K562 (cell line): ENCODE data around the gene TMEM225B. TPM values are rescaled to one million over a fixed set of nuclear protein-coding genes. Genes with fewer than 3 reads are reported as not detected.

Source experiments
- ATAC-seq: fragments of 200-7000 bp; cut with Tn5 transposase; 3 replicates; pipeline ENCODE4 v1.9.1; 2020; ENCODE audit warnings: moderate library complexity
- BruUV-seq: library from RNA; stranded (reverse); fragments of 400-500 nt; replicated peaks from 2 replicates; lab custom pipeline; 2021; lab: Mats Ljungman, UMichigan
- CTCF ChIA-PET: fragments of 300-600 bp; formaldehyde crosslinking; extraction: SDS; loops from one replicate; lab custom pipeline; 2021; ENCODE audit warnings: low intra/inter-chr PET ratio; lab: Yijun Ruan, JAX
- POLR2A ChIA-PET: fragments of 300-600, 350-650 bp; sonication (Branson Sonifier 250); formaldehyde crosslinking; extraction: SDS; loops from one replicate; lab custom pipeline; 2021; ENCODE audit warnings: antibody characterized with exemption, inconsistent platforms; lab: Yijun Ruan, JAX
- DNase-seq, 4 experiments: peaks; one replicate each; pipeline versions ENCODE4 v3.0.0 to v3.0.0-alpha.2; 2011 to 2018; ENCODE audit warnings: low spot score in 3 of 4, mixed read lengths in 3 of 4; ENCODE audit errors: extremely low read depth in 1 of 4
- FAIRE-seq: peaks from 2 replicates; lab custom pipeline; 2011; peaks lifted over from hg19 to GRCh38; lab: Jason Lieb, UNC
- H2AFZ ChIP-seq: 2 replicates; pipeline ENCODE4 v1.6.0; 2011; ENCODE audit warnings: low read depth, low read length, control low read depth, inconsistent platforms
- H3K27ac ChIP-seq: fragments of 200-600 bp; 3 replicates; pipeline ENCODE4 v1.8.0; 2011; ENCODE audit warnings: low read depth, mild to moderate bottlenecking, control low read depth, inconsistent platforms, low read length, moderate library complexity, mixed read lengths; ENCODE audit errors: extremely low read depth
- H3K27me3 ChIP-seq, 2 experiments: fragments of 300-600 bp in 1 of 2; 2 replicates in 1 of 2; 3 replicates in 1 of 2; pipeline versions ENCODE4 v1.6.0 to v1.8.0; 2011; ENCODE audit warnings: inconsistent platforms in 2 of 2, low read length in 2 of 2, mild to moderate bottlenecking in 1 of 2, mixed read lengths in 1 of 2, moderate library complexity in 1 of 2; ENCODE audit not compliant: control insufficient read depth in 2 of 2, insufficient read depth in 2 of 2
- H3K36me3 ChIP-seq: fragments of 300-600 bp; 3 replicates; pipeline ENCODE4 v1.8.0; 2011; ENCODE audit warnings: mild to moderate bottlenecking, low read length, inconsistent platforms; ENCODE audit not compliant: control insufficient read depth, insufficient read depth
- H3K4me1 ChIP-seq, 2 experiments: fragments of 200-600 bp in 1 of 2; replicated peaks in 1 of 2; 2 replicates in 1 of 2; 3 replicates in 1 of 2; pipeline versions ENCODE4 v1.5.1 to v1.8.0; 2011; ENCODE audit warnings: inconsistent platforms in 2 of 2, low read length in 2 of 2, mild to moderate bottlenecking in 1 of 2, mixed read lengths in 1 of 2, moderate library complexity in 1 of 2; ENCODE audit not compliant: control insufficient read depth in 2 of 2, insufficient read depth in 2 of 2
- H3K4me2 ChIP-seq: 2 replicates; pipeline ENCODE4 v1.6.1; 2011; ENCODE audit warnings: low read length, control low read depth, inconsistent platforms, mixed read lengths; ENCODE audit not compliant: insufficient read depth
- H3K4me3 ChIP-seq: fragments of 200-600 bp; sonication (generic), shearing (Covaris generic); 2 replicates; pipeline ENCODE4 v1.5.1; 2016; ENCODE audit warnings: control low read depth, inconsistent platforms
- H3K79me2 ChIP-seq: fragments of 200-600 bp; 3 replicates; pipeline ENCODE4 v1.8.0; 2011; ENCODE audit warnings: low read length, inconsistent platforms; ENCODE audit not compliant: control insufficient read depth, insufficient read depth
- H3K9ac ChIP-seq, 2 experiments: 2 replicates each; pipeline versions ENCODE4 v1.6.0 to v1.6.1; 2011; ENCODE audit warnings: low read depth in 2 of 2, low read length in 2 of 2, control low read depth in 1 of 2, inconsistent platforms in 1 of 2, mild to moderate bottlenecking in 1 of 2, mixed read lengths in 1 of 2; ENCODE audit not compliant: insufficient read depth in 1 of 2
- H3K9me1 ChIP-seq: one replicate; pipeline ENCODE4 v1.6.0; 2011; ENCODE audit warnings: inconsistent platforms, mild to moderate bottlenecking, low read length, moderate library complexity; ENCODE audit not compliant: control insufficient read depth, insufficient read depth
- H3K9me3 ChIP-seq: replicated peaks from 2 replicates; pipeline ENCODE4 v1.5.1; 2011; ENCODE audit warnings: low read depth, low read length, inconsistent platforms; ENCODE audit not compliant: control insufficient read depth, insufficient read depth
- H4K20me1 ChIP-seq: replicated peaks from 2 replicates; pipeline ENCODE4 v1.6.1; 2011; ENCODE audit warnings: low read length, inconsistent platforms, mixed read lengths; ENCODE audit not compliant: control insufficient read depth, insufficient read depth
- GTF2F1 ChIP-seq: IDR thresholded peaks from 2 replicates; pipeline ENCODE4 v1.6.1; 2011; ENCODE audit warnings: low read depth, low read length, improper control_type of control experiment
- HNRNPK ChIP-seq: fragments of 200-400 bp; formaldehyde crosslinking; IDR thresholded peaks from one replicate; pipeline ENCODE4 v1.6.1; 2018; ENCODE audit warnings: mild to moderate bottlenecking, low read depth, low read length; ENCODE audit not compliant: poor library complexity, severe bottlenecking
- HSF4 ChIP-seq: fragments of 250-450 bp; sonication (Bioruptor Pico); IDR thresholded peaks from 2 replicates; pipeline ENCODE4 v2.1.2; 2022; ENCODE audit warnings: mild to moderate bottlenecking, moderate library complexity, borderline replicate concordance
- MYBL2 ChIP-seq, 2 experiments: fragments of 450-650 bp in 1 of 2; sonication (generic) in 1 of 2; formaldehyde crosslinking in 1 of 2; IDR thresholded peaks; 2 replicates each; pipeline versions ENCODE4 v1.6.1 to v1.8.1; 2017 to 2022; ENCODE audit warnings: borderline replicate concordance in 1 of 2, inconsistent platforms in 1 of 2, low read depth in 1 of 2, mild to moderate bottlenecking in 1 of 2, missing genetic modification reagents in 1 of 2, moderate library complexity in 1 of 2
- NCOR1 ChIP-seq: fragments of 450-650 bp; IDR thresholded peaks from 2 replicates; pipeline ENCODE4 v1.6.1; 2016; ENCODE audit warnings: mild to moderate bottlenecking, moderate library complexity
- RFX7 ChIP-seq: fragments of 250-450 bp; sonication (Bioruptor Pico); IDR thresholded peaks from 2 replicates; pipeline ENCODE4 v1.5.1; 2021; ENCODE audit warnings: mild to moderate bottlenecking
- TCFL5 ChIP-seq: fragments of 250-450 bp; sonication (Bioruptor Pico); conservative IDR thresholded peaks from 2 replicates; pipeline ENCODE4 v1.6.1; 2021; ENCODE audit warnings: mild to moderate bottlenecking, moderate library complexity, matching md5 sums
- ZKSCAN3 ChIP-seq: fragments of 250-450 bp; sonication (Bioruptor Pico); IDR thresholded peaks from 2 replicates; pipeline ENCODE4 v1.4.0; 2020
- ZNF197 ChIP-seq: fragments of 200-800 bp; sonication (Bioruptor generic); IDR thresholded peaks from 2 replicates; pipeline ENCODE4 v1.6.1; 2016; ENCODE audit warnings: low read depth, missing genetic modification characterization, missing compliant biosample characterization
- WGBS: fragments of 100-300 bp; shearing (Covaris generic); methylation state at CpG from one replicate; pipeline ENCODE4 v1.1.6; 2016; ENCODE audit warnings: low coverage, mixed read lengths; ENCODE audit not compliant: insufficient coverage; ENCODE audit errors: missing lambda C conversion rate; 5-methylcytosine and 5-hydroxymethylcytosine counted together
- in situ Hi-C: fragments of 300-500 bp; cut with MboI; formaldehyde crosslinking; loops from 4 replicates; pipeline ENCODE4 v1.15.0; 2018; ENCODE audit warnings: inconsistent platforms, mixed read lengths
- intact Hi-C: fragments of 100-400 bp; cut with micrococcal nuclease; formaldehyde crosslinking; loops from 2 replicates; pipeline ENCODE4 v1.14.2; 2022
- polyA plus RNA-seq, 8 experiments: library from polyadenylated mRNA; depleted of rRNA in 4 of 8; stranded (reverse) in 5 of 8; unstranded in 3 of 8; fragments of >200 nt; fragmentation: Nextera tagmentation in 2 of 8; fragmentation: Illumina TruSeq in 1 of 8; extraction: Ambion mirVana in 2 of 8; extraction: Trizol in 1 of 8; gene quantifications; 2 replicates each; pipeline versions ENCODE4 v1.2.1 to v1.2.3, GENCODE V29; 2011 to 2014; ENCODE audit warnings: inconsistent platforms in 1 of 8, missing spikeins in 1 of 8
- total RNA-seq, 7 experiments: library from RNA; depleted of rRNA in 6 of 7; stranded (reverse); fragments of >200 nt in 6 of 7; fragmentation: Illumina TruSeq in 2 of 7; extraction: Trizol in 2 of 7; gene quantifications; 2 replicates each; pipeline versions ENCODE4 v1.2.1 to v1.2.3, GENCODE V29; 2011 to 2021; ENCODE audit warnings: low replicate concordance in 1 of 7
- TF ChIP-seq, protein P1 (sequence below): fragments of 450-650 bp; IDR thresholded peaks from 2 replicates; pipeline ENCODE4 v1.6.1; 2014; ENCODE audit warnings: low read depth, mild to moderate bottlenecking, moderate library complexity, borderline replicate concordance
- TF ChIP-seq, protein P2 (sequence below): fragments of 450-650 bp; IDR thresholded peaks from 2 replicates; pipeline ENCODE4 v1.6.1; 2017; ENCODE audit warnings: mild to moderate bottlenecking, moderate library complexity
- TF ChIP-seq, protein P3 (sequence below): sonication (generic); formaldehyde crosslinking; IDR thresholded peaks from 2 replicates; pipeline ENCODE4 v1.8.0; 2023; ENCODE audit warnings: missing genetic modification reagents, mild to moderate bottlenecking, borderline replicate concordance

Gene TMEM225B
- total and polyA plus RNA-seq, 9 of the 15 experiments (the other 6 are each of a cell fraction or from before 2014, with no cell fraction given): 0.08 to 0.73 (median 0.56) TPM

DNA sequence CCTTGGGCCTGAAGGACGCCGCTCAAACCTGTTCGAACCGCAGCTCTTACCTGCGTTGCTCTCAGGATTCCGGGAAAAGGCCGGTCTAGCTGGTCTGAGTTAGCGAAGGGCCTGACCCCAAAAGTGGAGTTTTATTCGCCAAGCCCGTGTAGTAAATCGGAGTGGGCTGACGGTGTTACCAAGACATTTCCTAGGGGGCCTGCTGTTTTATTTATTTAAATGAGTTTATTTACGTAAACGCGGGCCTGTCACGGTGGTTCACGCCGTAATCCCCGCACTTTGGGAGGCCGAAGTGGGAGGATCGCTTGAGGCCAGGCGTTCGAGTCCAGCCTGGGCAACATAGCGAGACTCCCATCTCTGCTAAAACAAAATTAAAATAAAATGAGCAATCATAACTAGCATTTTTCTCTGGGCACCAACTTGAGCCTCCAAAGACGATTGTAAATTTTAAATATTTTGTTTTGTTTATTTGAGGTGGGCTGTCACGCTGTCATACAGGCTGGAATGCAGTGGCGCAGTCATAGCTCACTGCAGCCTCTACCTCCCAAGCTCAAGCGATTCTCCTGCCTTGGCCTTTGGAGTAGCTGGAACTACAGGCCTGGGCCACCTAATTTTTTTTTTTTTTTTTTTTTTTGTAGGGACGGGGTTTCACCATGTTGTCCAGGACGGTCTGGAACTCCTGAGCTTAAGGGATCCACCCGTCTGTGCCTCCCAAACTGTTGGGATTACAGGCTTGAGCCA, 38.7 kb upstream of the TMEM225B start:
- Histone ChIP-seq H3K9me1 (peaks cover 8% of the 10 kb centered on the region), H3K9ac (peak overlapping the region; percentile 100), H3K27ac (peak overlapping the region; percentile 95), H3K4me3 (peak overlapping the region; percentile 88), H3K4me1 (peaks cover 16 to 23% of the 10 kb centered on the region in 2 experiments), H2AFZ (peak overlapping the region; percentile 92), H3K4me2 (peak overlapping the region; percentile 100), H4K20me1 (peaks cover 15% of the 10 kb centered on the region; the same call in 1 of the 2 replicates), H3K79me2 (peaks cover 72% of the 10 kb centered on the region), H3K9me3 (no peaks in the 10 kb centered on the region), H3K36me3 (peaks cover 78% of the 10 kb centered on the region), H3K27me3 (no peaks in the 10 kb centered on the region)
- CTCF ChIA-PET: no interaction called here
- no TSS peak for BruUV-seq
- in situ Hi-C loops (no loop called here), intact Hi-C loops (loop anchor here (2.0 to 10.0 kb wide), 2 partner anchors 57 to 85 kb away; partner anchors contain the start of genes ZNF789 and ZSCAN25)
- POLR2A ChIA-PET: interaction anchor here (0.6 to 4.5 kb wide), 17 partner anchors 9 to 1817 kb away, joined by 3 to 31 read pairs (median 5); partner anchors contain the start of genes BUD31, PDAP1, TRIM4 and ZKSCAN5
- FAIRE-seq (no peak), ATAC-seq (no peak), DNase-seq (peak in 1 of 4 experiments; percentile 62)
- WGBS: 6% methylated on average over 30 of the region's 31 CpGs
- no peak for TF ChIP-seq GTF2F1
- TF ChIP-seq TCFL5 (CRISPR knock-in tag): no peak
- TF ChIP-seq ZNF197 (CRISPR knock-in tag): no peak
- TF ChIP-seq NCOR1: no peak
- TF ChIP-seq, protein P1, sequence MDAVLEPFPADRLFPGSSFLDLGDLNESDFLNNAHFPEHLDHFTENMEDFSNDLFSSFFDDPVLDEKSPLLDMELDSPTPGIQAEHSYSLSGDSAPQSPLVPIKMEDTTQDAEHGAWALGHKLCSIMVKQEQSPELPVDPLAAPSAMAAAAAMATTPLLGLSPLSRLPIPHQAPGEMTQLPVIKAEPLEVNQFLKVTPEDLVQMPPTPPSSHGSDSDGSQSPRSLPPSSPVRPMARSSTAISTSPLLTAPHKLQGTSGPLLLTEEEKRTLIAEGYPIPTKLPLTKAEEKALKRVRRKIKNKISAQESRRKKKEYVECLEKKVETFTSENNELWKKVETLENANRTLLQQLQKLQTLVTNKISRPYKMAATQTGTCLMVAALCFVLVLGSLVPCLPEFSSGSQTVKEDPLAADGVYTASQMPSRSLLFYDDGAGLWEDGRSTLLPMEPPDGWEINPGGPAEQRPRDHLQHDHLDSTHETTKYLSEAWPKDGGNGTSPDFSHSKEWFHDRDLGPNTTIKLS: no peak
- no peak for TF ChIP-seq RFX7 (CRISPR knock-in tag)
- no peak for TF ChIP-seq HNRNPK
- TF ChIP-seq ZKSCAN3 (CRISPR knock-in tag): no peak
- no peak for TF ChIP-seq HSF4 (CRISPR knock-in tag)
- TF ChIP-seq, protein P2, sequence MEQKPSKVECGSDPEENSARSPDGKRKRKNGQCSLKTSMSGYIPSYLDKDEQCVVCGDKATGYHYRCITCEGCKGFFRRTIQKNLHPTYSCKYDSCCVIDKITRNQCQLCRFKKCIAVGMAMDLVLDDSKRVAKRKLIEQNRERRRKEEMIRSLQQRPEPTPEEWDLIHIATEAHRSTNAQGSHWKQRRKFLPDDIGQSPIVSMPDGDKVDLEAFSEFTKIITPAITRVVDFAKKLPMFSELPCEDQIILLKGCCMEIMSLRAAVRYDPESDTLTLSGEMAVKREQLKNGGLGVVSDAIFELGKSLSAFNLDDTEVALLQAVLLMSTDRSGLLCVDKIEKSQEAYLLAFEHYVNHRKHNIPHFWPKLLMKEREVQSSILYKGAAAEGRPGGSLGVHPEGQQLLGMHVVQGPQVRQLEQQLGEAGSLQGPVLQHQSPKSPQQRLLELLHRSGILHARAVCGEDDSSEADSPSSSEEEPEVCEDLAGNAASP: no peak
- TF ChIP-seq, protein P3, sequence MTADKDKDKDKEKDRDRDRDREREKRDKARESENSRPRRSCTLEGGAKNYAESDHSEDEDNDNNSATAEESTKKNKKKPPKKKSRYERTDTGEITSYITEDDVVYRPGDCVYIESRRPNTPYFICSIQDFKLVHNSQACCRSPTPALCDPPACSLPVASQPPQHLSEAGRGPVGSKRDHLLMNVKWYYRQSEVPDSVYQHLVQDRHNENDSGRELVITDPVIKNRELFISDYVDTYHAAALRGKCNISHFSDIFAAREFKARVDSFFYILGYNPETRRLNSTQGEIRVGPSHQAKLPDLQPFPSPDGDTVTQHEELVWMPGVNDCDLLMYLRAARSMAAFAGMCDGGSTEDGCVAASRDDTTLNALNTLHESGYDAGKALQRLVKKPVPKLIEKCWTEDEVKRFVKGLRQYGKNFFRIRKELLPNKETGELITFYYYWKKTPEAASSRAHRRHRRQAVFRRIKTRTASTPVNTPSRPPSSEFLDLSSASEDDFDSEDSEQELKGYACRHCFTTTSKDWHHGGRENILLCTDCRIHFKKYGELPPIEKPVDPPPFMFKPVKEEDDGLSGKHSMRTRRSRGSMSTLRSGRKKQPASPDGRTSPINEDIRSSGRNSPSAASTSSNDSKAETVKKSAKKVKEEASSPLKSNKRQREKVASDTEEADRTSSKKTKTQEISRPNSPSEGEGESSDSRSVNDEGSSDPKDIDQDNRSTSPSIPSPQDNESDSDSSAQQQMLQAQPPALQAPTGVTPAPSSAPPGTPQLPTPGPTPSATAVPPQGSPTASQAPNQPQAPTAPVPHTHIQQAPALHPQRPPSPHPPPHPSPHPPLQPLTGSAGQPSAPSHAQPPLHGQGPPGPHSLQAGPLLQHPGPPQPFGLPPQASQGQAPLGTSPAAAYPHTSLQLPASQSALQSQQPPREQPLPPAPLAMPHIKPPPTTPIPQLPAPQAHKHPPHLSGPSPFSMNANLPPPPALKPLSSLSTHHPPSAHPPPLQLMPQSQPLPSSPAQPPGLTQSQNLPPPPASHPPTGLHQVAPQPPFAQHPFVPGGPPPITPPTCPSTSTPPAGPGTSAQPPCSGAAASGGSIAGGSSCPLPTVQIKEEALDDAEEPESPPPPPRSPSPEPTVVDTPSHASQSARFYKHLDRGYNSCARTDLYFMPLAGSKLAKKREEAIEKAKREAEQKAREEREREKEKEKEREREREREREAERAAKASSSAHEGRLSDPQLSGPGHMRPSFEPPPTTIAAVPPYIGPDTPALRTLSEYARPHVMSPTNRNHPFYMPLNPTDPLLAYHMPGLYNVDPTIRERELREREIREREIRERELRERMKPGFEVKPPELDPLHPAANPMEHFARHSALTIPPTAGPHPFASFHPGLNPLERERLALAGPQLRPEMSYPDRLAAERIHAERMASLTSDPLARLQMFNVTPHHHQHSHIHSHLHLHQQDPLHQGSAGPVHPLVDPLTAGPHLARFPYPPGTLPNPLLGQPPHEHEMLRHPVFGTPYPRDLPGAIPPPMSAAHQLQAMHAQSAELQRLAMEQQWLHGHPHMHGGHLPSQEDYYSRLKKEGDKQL (CRISPR knock-in tag): no peak
- no peak for TF ChIP-seq MYBL2 (IDR thresholded peaks at IDR 0.05; ENCODE audit: low read depth)
- no peak for TF ChIP-seq MYBL2 (CRISPR knock-in tag; IDR thresholded peaks at IDR 0.05; ENCODE audit: borderline replicate concordance)
